ENCODE results near the gene SYCP2L.
A peak's percentile ranks its signal among the peaks of the same experiment; 100 is the strongest.

The SYCP2L gene

GRCh38 chr6:10961837-10962236, 75.0 kb downstream of the SYCP2L start:
- no peak overlapping the region for H3K27ac ChIP-seq
- TF ChIP-seq ZFX (IDR thresholded peaks at IDR 0.05): no peak
- TF ChIP-seq, protein P1, sequence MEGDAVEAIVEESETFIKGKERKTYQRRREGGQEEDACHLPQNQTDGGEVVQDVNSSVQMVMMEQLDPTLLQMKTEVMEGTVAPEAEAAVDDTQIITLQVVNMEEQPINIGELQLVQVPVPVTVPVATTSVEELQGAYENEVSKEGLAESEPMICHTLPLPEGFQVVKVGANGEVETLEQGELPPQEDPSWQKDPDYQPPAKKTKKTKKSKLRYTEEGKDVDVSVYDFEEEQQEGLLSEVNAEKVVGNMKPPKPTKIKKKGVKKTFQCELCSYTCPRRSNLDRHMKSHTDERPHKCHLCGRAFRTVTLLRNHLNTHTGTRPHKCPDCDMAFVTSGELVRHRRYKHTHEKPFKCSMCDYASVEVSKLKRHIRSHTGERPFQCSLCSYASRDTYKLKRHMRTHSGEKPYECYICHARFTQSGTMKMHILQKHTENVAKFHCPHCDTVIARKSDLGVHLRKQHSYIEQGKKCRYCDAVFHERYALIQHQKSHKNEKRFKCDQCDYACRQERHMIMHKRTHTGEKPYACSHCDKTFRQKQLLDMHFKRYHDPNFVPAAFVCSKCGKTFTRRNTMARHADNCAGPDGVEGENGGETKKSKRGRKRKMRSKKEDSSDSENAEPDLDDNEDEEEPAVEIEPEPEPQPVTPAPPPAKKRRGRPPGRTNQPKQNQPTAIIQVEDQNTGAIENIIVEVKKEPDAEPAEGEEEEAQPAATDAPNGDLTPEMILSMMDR (conservative IDR thresholded peaks at IDR 0.05): peak; percentile 18; the same call in 1 of the 2 replicates

- no peak overlapping the region for H3K27ac ChIP-seq
Measured at GRCh38 chr6:10962673-10963072, 75.8 kb downstream of the SYCP2L start.

GRCh38 chr6:10963113-10963512, 76.3 kb downstream of the SYCP2L start:
- TF ChIP-seq, protein P1 (conservative IDR thresholded peaks at IDR 0.05): no peak
- TF ChIP-seq ZFX (IDR thresholded peaks at IDR 0.05): no peak
- no peak overlapping the region for H3K27ac ChIP-seq

More at GRCh38 chr6:10962673-10963072, 75.8 kb downstream of the SYCP2L start:
- TF ChIP-seq, protein P1 (conservative IDR thresholded peaks at IDR 0.05): no peak
- TF ChIP-seq ZFX (IDR thresholded peaks at IDR 0.05): no peak

DNA sequence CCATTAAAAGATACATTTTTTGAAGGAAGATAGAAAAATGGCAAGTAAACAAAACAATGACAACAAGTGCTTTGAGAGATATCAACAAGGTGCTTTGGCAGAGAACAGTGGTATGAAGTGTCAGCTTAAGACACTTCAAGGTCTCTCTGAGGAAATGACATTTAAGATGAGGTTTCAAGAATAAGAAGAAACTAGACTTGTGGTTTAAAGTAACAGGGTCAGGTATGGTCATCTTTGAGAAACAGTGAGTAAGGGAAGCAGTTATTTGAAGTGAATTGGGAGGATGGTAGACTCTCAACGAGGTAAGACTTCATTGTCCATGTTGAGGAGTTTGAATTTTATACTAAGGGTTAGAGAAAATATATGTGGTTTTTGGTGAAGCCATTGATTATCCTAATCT, 77.8 kb downstream of the SYCP2L start:
- TF ChIP-seq ZFX (IDR thresholded peaks at IDR 0.05): no peak
- TF ChIP-seq, protein P1 (conservative IDR thresholded peaks at IDR 0.05): no peak
- H3K27ac ChIP-seq: no peak overlapping the region

DNA sequence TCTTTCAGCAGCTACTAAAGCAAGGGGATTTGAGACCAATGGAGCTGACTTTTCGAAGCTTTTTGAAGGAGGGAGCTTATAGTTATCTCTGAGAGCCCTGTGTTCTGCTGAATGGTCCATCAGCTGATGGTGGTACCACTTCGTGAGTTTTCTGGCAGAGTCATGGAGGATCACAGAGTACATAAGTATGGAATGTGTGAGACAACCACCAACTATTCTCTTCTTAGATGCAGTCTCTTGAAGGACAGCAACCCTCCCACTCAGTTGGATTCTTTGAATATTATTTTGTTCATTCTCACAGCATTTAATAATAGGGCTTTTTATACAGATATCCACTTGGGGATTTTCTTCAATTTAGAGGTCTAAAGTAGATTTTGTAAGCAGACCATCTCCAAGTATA, 81.9 kb downstream of the SYCP2L start:
- TF ChIP-seq ZFX (IDR thresholded peaks at IDR 0.05): no peak
- TF ChIP-seq, protein P1 (conservative IDR thresholded peaks at IDR 0.05): no peak
- no peak overlapping the region for H3K27ac ChIP-seq

DNA sequence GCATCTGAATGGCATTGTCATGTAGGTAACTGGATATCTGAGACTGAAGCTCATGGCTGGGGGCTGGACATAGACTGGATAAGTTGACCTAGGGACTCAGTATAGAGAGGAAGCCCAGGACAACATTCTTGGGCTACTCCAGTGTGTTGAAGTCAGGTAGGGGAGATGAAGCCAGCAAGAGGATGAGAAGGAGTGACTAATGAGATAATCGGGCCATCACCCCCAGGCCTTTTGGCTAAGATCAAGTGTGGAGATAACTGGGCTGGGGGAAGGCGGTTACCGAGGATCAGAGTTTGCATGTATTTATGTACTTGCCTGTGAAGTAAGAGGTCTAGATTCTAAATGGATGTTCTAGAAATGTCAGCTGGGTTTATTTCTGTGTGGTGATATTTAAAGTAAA, 83.9 kb downstream of the SYCP2L start:
- no peak overlapping the region for H3K27ac ChIP-seq
- TF ChIP-seq, protein P1 (conservative IDR thresholded peaks at IDR 0.05): no peak
- no peak for TF ChIP-seq ZFX (IDR thresholded peaks at IDR 0.05)

GRCh38 chr6:10972196-10972595, 85.3 kb downstream of the SYCP2L start:
- H3K27ac ChIP-seq: no peak overlapping the region
- TF ChIP-seq, protein P1 (conservative IDR thresholded peaks at IDR 0.05): no peak
- TF ChIP-seq ZFX (IDR thresholded peaks at IDR 0.05): no peak

Measured in C4-2B (cell line).